NCI-H748 treated with DMSO at 0.1 percent for 48 hours (cell line): ENCODE results near the gene DEFB123.
"Not testable (repeated sequence)": the region's sequence is repeated elsewhere in the genome, so short reads cannot be mapped to it uniquely, and the experiment has no call there.

Experiments
- DNase-seq: peaks from one replicate; lab custom pipeline; 2025; lab: John Stamatoyannopoulos, UW

DEFB123 gene, protein sequence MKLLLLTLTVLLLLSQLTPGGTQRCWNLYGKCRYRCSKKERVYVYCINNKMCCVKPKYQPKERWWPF

GRCh38 chr20:31440012-31440659 lies at the start of gene DEFB123:
Gene DEFB123, plus strand, starts transcription at chr20:31440632. Its CDS starts 67 bp downstream, at chr20:31440699.
- DNase-seq = no peak

GRCh38 chr20:31392836-31393235 lies 47.6 kb upstream of the DEFB123 start:
- DNase-seq = no peak

DNA sequence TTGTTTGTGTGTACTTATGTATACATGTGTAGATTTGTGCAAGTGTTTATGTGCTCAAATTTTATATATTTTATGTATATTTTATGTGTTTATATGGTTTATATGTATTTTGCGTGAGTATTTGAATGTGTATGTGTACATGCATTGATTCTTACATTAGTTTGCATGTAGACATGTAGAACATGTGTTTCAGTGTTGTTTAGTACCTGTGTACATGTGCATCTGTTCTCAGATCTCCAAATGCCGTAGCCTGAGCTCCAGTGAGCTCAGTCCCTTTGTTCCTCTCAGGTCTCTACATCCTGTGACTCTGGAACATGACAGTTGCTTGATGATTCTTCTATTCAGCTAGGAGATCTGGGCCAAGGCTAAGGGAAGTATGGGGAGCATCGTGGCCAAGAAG lies 45.5 kb upstream of the DEFB123 start:
- DNase-seq = no peak

- DNase-seq = no peak
Observed at GRCh38 chr20:31403886-31404285, 36.5 kb upstream of the DEFB123 start.

DNA sequence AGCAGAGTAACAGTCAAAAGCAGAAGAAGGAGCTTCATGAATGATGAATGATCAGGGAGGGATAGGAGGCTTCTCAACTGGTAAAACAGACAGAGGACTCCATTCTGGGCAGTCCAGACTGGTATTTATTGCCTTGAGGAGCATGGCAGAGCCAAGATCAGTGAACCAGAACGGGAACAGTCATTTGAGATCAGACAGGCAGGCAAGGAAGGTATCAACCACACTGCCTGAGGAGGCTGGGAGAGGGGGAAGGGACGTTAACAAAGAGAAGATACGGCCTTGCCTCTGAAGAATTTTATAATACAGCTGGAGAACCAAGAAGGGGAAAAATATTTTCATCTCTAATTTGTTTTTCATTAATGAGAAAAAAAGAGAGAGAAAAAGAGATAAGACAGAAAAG lies 34.3 kb upstream of the DEFB123 start, which contains the start of gene DEFB121:
Gene DEFB121, minus strand, starts transcription at position 101 of the 400 bp plus-strand sequence. Its CDS starts 63 bp downstream, at position 38.
- no peak for DNase-seq

GRCh38 chr20:31410011-31410410 lies 30.4 kb upstream of the DEFB123 start:
- DNase-seq = no peak

- DNase-seq = no peak
Observed at GRCh38 chr20:31414381-31414780, 26.1 kb upstream of the DEFB123 start.

- DNase-seq = no peak
Observed at GRCh38 chr20:31415653-31416052, 24.8 kb upstream of the DEFB123 start.

DNA sequence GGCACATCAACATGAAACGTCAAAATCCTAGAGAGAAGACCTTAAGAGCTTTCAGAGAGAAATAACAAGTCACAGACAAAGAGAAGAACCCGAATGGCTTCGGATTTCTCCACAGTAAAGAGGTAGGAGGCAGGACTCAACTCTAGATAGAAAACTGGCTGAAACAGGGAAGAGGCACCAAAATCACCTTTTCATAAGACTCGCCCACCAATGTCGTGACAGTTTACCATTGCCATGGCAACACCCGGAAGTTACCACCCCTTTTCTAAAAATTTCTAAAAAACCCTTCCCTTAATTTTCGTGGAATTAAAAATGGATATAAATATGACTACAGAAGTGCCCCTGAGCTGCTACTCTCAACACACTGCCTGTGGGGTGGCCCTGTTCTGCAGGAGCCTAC lies 22.1 kb upstream of the DEFB123 start:
- no peak for DNase-seq

DNA sequence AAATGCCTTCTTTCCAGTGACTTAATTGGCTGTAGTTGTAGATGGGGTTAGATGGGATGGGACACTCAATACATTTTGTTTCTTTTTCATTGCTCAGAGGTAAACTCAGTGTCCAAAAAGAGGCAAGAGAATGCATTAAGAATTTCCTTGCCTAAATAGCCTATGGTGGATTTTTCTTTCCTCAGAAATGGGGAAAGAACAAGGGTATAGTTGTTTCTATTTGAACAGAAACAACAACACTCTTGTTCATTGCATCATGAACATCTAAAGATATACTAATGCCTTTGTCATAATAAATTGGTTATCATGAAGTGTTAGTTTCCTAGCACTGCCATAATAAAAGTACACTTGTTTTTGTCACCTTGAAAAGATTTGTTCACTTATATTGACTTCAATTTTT lies 14.6 kb upstream of the DEFB123 start:
- DNase-seq = no peak

GRCh38 chr20:31426891-31427551 lies 13.4 kb upstream of the DEFB123 start:
- DNase-seq = not testable (repeated sequence)

DNA sequence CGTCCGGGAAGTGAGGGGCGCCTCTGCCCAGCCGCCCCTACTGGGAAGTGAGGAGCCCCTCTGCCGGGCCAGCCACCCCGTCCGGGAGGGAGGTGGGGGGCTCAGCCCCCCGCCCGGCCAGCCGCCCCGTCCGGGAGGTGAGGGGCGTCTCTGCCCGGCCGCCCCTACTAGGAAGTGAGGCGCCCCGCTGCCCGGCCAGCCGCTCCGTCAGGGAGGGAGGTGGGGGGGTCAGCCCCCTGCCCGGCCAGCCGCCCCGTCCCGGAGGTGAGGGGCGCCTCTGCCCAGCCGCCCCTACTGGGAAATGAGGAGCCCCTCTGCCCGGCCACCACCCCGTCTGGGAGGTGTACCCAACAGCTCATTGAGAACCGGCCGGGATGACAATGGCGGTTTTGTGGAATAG lies 12.9 kb upstream of the DEFB123 start:
- DNase-seq = not testable (repeated sequence)

DNA sequence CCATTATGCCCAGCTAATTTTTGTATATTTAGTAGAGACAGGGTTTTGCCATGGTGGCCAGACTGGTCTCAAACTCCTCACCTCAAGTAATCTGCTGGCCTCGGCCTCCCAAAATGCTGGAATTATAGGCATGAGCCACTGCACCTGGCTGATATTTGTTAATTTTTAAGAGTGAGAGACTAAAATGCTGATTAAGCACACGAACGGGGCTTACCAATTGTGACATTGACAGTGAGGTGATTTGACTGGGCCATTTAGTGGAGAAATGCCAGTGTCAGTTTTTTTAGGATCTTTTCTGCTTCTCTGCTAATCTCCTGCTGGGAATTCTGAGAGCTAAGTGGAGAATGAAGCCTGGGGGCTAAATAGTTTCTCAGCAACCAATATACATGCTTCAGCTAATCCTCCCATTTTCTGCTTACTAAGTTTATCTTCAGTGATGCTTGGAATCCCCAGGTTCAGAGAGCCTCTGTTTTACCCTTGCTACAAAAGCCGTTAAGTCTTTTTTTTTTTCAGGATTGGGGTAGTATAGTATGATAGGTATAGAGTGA lies 9.8 kb upstream of the DEFB123 start:
- DNase-seq = no peak

DNA sequence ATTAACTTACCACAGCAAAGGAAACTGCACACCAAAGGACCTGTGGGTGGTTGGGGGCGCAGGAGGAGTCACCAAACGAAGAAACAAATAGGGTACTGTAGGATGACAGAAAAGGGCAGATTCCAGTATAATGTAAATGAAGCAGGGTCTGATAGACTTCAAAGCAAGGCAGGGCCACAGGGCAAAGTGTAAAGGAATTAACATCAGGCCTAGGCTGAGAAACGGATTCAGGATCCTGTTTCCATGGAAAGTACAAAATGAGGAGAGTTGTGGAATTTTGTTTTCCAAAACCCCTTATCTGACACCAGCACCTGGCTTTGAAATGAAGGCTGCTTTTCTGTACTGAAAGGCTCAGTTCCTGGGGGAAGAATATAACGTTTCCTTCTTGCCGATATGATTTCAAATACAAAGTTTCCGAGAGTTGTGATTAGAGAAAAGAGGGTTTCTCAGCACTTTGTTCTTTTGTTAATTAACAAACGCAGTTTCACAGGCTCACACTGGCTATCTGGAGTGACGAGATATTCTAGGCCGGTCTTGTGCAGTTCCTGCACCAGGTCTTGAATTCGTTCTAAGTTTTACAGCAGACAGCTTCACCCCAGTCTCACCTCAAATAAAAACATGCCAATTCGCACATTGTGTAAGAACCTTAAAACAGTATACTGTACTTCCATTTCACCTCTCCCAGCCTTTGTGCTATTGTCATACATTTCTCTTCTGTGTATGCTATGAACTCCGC lies 5.8 kb downstream of the DEFB123 start:
- DNase-seq = no peak

DNA sequence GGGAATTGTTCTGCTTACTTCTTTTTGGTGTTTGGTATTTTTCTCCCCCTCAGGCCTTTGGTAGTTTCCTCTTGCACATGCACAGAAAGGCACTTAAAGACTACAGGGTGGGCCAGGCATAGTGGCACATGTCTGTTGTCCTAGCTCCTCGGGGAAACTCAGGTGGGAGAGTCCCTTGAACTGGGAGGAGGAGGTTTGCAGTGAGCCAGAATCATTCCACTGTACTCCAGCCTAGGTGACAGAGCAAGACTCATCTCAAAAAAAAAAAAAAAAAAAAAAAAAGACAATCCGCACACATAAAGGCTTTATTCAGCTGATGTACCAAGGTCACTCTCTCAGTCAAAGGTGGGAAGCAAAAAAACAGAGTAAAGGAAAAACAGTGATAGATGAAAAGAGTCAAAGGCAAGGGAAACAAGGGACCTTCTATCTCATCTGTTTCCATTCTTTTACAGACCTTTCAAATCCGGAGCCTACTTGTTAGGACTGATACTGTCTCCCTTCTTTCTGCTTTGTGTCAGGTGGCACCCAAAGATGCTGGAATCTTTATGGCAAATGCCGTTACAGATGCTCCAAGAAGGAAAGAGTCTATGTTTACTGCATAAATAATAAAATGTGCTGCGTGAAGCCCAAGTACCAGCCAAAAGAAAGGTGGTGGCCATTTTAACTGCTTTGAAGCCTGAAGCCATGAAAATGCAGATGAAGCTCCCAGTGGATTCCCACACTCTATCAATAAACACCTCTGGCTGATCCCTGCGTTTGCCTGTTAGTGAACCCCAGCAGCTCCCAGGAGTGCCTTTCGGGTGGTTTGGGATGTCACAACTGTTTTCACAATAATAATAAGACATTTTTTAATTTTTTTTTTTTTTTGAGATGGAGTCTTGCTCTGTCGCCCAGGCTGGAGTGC lies 9.3 kb downstream of the DEFB123 start:
- no peak for DNase-seq

- no peak for DNase-seq
Observed at GRCh38 chr20:31452575-31452974, 12.1 kb downstream of the DEFB123 start.

DNA sequence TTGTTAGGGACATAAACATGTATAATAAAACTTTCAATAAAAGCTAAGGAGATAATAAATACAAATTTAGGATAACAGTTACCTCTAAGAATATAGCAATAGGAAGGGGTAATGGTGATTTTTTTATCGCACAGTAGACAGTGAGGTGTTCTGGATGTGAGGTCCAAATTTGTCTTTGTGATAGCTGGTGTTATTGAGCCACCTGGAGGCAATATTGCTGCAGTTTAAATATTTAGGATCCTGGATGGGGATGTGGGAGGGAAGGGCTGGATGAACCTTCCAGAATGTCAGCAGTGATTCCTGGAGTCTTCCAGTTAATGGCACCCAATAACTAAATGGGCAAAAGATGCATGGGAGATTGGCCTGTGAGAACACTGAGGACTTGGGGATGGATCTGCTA lies 13.9 kb downstream of the DEFB123 start:
- no peak for DNase-seq

- not testable (repeated sequence) for DNase-seq
Observed at GRCh38 chr20:31470946-31471345, 30.5 kb downstream of the DEFB123 start.

DNA sequence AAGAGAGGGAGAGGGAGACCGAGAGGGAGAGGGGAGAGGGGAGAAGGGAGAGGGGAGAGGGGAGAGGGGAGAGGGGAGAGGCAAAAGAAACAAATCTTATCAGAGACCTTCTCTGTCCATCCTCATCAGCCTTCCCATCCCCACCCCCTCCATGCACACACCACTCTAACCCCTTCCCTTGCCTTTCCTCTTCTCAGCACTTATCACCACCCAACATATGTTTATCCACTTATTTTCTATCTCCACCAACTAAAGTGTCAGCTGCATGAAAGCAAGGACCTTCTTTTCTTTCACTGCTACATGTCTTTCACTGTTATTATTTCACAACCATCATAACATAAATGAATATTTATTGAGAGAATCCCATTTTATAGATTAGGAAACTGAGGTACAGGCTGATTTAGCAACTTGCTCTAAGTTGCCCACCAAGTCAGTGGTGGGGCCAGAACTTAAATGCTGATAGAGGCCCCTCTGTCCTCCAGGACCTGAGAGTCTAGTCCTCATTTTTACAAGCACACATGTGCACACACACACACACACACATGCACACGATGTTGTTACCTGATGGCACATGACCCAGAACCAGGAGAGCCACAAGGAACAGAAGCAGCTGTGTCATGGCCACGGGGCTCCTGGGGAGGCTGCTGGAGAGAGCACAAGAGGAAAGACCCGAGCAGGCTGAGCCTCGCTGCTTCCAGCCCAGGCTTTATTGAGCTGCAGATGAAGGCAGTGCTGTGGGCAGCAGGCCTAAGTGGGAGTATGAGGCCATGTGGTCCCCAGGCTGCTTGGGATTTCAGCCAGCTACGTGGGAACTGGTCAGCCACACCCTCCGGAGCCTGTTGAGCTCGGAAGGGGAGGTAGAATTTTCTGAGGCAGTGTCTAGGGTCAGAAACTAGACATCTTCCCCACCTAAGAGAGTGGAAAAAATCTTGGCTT lies 32.2 kb downstream of the DEFB123 start:
- no peak for DNase-seq

DNA sequence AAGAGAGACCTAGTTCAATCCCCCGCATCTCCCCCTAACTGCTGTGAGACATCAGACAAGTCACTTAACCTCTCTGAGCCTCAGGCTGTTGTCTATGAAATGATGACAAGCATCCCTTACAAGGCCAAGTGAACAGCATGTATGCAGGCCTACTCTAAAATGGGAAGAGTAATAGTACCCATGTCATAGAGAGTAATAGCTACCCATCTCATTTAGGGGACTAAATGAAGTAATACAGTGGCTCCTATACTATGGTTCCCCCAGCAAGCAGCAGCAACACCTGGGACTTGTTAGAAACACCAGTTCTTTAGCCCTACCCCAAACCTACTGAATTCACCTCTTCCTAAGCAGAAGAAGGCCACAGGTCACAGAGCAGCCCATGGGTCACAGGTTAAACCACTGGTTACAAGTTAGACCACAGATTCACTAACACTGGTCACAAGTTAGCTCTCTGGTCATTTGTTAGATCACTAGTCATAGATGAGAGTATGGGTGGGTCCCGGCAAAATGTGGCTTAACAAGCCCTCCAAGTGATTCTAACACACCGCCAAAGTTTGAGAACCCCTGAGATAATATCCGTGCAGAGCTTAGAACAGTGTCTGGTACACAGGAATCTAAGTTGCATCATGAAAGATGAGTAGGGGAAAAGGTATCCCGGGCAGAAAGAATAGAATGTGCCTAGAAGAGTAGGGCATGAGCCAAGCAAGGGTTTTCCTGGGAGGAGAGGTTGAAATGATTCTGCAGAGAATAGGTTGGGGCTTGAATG lies 33.1 kb downstream of the DEFB123 start:
- DNase-seq = no peak
